HG03095 (cell line): ENCODE measurements around the gene SMARCAL1.

ENCODE experiments used
- ATAC-seq: cut with Tn5 transposase; IDR thresholded peaks from one replicate; pipeline ENCODE4 v1.9.1; 2021; ENCODE audit warnings: moderate library complexity; ENCODE audit not compliant: unreplicated experiment

SMARCAL1 gene

DNA sequence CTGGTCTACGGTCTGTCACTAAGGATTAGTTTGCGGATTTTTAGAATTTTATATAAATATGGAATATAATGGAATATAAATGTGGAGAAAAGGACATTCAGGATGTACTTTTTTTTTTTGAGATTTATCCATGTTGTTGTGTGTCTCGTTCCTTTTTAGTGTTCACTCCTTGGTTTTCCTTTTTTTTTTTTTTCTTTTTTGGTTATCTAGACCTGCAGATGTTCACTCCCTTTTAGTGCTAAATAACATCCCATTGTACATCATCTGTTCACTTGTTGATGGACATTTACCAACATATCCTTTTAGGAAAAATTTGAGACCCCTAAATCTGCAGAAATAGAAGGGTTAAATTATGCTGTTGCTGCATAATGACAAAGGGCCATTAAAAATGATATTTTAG lies 60.9 kb downstream of the SMARCAL1 start:
- ATAC-seq, result no peak

DNA sequence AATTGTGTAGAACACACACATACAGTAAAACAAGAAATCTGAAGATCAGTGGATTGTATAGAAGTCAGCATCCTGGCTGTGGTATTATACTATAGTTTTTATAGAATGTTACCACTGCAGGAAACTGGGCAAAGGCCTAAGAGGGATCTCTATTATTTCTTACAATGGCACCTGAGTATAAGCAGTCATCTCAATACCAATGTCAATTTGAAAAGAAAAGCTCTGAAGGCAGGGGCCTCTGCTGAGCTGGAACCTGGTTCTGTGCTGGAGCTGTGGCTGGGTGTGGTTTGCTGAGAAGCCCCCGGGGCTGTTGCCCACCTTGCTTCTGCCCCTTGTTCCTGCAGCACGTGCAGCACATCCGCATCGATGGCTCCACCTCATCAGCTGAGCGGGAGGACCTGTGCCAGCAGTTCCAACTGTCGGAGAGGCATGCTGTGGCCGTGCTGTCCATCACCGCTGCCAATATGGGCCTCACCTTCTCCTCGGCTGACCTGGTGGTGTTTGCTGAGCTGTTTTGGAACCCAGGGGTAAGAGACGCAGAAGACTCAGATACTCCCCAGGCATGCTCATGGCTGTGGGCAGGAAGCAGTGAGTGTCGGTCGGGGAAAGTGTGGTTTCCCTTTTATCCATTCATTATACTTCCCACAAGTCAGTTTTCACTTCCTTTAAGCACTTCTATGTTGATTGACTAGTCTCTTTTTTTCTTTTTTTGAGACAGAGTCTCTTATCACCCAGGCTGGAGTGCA lies 62.8 kb downstream of the SMARCAL1 start:
- peak; percentile 65 for ATAC-seq

DNA sequence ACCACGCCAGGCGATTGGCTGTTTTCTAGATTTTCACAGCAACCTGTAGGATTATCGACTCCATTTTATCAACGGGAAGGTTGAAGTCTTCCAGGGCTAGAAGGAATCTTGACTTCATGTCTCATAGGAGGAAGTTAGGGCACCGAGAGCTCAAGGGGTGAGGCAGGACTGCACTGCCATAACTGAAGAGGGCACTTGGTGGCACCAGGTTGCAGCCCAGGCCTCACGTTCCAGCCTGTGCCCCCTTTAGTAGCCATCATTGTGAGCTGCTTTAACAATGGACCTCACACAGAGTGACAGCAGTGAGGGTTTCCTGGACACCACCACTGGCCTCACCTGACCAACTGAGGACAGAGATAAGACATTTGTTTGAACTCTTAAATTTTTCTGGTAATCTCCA lies 63.5 kb downstream of the SMARCAL1 start:
- ATAC-seq, result no peak

DNA sequence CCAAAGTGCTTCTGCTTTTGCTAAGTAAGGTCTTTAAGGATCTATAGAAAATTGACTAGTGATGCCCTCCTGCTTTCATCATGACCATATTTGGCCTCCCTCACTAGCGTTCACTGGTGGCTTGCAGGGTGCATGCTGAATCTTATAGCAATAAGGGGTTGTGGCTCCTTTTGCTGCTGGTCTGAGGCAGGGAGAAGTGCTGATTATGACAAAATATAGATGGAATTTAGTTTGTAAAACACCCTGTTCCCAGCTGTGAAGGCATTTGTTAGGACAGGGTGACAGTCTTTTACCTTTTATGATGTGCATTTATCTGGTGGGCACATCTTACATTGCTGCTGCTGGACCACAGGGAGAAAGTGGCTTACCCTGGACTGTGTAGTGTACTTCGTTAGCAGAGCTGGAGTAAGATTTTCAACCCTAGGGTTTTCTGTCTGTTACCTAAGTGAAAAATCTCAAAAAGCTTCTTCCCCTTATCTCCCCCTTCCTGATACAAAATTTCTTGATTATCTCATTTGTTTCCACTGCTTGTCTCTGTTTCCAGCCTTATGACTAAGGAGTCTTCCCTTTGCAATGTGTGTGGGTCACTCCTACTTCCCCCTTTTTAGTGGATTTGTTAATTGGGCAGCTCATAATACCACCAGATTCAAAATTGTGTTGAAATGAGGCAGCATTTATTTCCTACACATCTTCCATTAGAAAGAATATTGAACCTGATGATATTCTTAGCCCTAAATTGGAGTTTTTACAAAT lies 65.2 kb downstream of the SMARCAL1 start:
- ATAC-seq, result no peak

DNA sequence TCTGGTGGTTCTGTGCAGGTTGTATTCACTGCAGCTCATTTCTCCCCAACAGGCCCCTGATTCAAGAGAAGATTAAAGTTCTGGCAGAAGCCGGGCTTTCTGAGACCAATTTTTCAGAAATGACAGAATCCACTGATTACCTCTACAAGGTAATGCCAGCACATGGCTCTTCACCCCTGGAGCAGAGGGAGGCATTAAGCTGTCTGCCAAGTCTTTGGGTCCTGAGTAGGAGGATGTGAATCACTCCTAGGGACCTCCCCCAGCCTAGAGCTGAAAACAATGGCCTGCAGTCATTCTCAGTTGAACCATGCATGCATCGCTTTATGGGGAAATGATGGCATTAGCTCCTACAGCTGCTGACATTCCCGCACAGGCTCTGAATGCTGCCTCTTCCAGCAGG lies 65.9 kb downstream of the SMARCAL1 start:
- no peak for ATAC-seq

DNA sequence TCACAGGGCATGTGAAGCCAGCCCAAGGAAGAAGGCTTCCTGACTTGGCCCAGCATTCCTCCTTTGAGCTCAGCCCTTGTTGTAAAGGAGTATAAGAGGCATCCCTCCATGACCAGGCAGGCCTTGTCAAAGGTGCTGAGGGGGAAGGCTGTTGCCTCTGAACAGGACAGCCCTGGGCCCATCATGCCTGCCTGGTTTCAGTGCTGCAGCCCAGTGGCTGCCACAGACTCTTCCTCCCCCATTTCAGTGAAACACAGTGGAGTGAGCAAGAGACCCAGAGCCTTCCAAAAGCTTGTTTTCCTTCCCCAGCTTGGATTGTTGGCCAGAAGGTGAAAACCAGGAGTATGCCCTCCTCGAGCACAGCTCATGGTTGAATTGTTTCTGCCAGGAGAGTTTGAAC lies 66.5 kb downstream of the SMARCAL1 start:
- no peak for ATAC-seq

DNA sequence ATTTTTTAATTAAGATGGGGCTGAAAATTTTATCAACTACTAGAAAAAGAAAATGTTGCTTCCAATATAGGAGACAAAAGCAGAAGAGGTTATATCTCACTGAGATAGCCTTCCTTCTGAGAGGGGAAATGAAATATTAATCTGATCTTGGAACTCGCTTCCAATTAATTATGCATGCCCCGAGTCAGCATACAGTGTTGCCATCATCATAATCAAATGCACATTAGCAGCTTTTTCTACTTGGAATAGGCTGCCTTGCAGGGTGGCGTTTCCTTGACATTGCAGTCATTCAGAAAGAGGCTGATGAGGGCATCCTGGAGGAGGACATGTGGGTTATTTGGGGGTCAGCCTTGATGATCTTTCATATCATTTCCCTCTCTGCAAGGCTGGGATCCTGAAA lies 67.9 kb downstream of the SMARCAL1 start:
- ATAC-seq, result no peak

DNA sequence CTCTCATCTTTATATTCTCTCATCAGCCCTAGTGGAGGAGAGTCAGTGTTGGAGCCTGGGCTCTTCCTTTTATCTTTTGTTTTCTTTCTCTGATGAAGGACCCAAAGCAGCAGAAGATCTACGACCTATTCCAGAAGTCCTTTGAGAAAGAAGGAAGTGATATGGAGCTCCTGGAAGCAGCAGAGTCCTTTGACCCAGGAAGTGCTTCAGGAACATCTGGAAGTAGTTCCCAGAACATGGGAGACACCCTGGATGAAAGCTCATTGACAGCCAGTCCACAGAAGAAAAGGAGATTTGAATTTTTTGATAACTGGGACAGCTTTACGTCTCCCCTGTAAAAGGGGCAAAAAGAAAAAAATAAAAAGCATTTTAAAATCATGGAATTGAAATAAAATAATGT lies 70.4 kb downstream of the SMARCAL1 start:
- no peak for ATAC-seq

DNA sequence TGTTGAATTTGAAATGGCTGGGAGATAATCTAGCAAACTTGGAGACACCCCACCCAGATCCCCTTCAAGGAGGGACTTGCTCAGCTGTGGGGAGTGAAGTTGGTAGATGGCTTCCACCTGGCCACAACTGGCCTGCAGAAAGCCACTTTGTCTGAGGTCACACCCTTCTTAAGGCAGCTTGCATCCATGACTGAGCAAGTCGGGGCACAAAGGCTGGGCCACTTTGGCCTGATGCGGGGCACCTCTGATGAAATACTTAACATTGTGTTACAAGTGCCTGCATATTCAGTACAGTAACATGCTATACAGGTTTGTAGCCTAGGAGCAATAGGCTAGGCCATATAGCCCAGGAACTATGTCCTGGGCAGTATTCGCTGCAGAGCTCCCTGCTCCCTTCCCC lies 73.0 kb downstream of the SMARCAL1 start:
- no peak for ATAC-seq

DNA sequence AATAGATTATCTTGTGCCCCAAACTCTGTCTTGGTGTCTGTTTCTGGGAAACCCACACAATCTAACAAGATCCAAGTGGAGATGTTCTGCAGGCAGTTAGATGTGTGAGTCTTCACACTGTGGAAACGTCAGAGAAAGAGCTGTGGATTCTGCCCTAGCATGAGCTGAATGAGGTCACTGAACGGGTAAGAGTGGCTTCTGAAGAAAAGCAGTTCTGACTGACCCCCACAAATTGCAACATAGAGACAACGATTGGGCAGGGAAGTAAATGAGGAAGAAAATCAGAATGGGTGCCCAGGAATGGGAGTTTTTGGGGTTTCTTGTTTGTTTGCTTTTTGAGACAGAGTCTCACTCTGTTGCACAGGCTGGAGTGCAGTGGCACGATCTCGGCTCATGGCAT lies 73.5 kb downstream of the SMARCAL1 start:
- ATAC-seq, result no peak

DNA sequence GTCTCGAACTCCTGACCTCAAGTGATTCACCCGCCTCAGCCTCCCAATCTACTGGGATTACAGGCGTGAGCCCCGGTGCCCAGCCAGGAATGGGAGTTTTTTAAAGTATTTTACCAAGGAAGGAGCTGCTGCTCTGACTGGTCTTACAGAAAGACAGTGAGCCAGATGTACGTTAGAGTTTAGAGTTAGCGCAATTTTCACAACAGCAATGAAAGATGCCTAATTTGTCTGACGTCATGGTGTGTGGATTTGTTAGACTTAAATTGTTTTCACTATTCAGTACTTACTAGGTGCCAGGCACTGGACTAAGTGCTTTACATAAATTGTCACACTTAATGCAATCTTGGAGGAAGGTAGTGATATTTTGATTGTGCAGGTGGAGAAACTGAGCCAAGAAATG lies 74.0 kb downstream of the SMARCAL1 start:
- ATAC-seq, result no peak

DNA sequence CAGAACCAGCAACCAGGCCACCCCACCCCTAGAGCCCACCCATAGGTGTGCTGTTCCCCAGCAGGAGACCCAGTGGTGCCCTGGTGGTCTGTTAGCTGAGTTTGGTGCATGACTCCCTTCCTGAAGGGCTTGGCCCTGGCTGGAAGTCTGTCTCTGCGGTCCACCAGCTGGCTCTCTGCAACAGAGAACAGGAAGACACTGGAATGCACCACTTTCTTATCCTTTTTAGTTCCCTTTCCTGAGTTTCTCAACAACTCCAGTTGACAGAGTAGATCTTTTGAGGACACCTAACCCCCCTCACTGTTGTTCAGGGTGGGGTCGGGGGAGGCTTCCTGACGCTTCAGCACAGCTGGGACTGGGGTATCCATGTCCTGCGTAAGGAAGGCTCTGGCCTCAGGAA lies 74.4 kb downstream of the SMARCAL1 start:
- ATAC-seq, result no peak

DNA sequence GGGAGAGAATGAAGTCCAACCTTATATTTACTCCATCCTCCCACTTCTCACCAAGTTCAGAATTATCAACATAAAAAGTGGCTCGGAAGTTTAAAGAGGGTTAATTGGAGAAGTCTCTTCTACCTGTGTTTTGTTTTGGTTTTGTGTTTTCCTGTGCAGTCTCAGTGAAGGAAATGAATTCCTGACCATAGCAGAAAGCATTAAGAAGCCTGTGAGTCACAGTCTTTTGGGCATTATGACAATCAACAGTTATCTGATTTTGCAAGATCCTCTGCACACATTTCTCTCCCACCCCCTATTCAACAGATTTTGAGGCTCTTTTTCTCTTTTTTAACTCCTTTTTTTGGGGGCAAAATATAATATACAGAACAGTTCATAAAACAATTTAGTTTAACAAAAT lies 77.8 kb downstream of the SMARCAL1 start:
- ATAC-seq, result no peak

DNA sequence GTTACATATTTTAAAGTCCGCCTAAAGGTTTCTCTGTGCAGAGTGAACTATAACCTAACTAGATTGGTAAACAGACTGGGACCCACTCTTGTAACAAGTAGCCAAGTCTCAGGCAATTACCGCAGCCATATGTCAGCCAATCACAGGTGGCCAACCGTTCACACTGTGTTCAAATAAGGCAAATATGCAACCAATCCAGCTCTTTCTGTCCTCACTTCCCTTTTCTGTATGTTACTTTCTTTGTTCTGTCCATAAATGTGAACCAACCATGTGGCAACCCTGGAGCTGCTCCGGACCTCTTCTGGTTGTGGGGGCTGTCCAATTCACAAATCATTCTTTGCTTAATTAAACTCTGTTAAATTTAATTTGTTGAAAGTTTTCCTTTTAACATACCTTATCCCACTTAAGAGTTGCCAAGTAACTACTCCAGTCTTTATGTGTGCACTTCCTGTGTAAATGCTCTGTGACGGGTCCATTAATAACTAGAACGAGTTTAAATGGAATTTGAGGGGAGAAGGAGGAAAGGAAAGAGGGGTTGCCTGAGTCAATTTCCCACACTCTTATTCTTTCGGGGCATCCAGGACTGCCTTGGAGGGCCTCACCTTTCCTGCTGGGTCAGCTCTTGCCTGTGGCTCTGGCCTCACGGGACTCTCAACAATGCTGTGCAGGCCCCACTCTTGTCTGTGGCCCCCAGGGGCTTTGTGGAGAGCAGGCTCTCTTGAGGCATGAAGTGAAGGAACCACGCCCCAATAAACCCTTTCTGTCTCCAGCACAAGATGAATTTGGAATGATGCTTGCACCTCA lies 79.7 kb downstream of the SMARCAL1 start:
- ATAC-seq, result peak; percentile 75

DNA sequence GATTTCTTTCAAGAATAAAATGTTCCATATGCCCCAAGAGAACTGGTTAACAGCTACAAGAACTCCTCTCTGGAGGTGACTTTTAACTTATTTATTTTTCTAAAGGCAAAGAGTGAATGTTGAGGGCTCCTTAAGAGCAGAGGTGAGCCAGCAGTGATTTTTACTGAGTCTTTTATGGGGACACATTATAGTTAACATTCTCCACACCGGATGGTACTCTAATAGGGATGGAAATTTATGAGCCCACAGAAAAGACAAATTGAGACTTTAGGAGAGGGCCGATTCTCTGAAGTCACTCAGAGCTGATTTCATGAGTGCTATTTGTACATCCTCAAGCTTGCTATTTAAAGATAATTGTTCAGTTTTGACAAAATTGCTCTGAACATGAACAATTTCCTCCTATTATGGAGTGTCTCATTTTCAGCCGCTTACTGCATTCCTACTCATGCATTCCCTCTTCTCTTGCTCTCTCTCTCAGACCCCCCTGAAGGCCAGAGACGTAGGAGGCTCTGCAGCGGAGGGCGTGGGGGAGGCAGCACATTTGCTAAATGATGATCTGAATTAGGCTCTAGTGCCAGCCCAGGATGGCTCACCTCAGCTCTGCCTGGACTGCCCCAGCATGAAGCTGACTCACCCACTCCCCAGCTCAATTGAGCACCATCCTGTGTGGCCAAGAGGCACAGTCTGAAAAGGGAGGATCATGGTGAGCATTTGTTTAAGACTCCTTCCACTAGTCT lies 80.5 kb downstream of the SMARCAL1 start:
- no peak for ATAC-seq

DNA sequence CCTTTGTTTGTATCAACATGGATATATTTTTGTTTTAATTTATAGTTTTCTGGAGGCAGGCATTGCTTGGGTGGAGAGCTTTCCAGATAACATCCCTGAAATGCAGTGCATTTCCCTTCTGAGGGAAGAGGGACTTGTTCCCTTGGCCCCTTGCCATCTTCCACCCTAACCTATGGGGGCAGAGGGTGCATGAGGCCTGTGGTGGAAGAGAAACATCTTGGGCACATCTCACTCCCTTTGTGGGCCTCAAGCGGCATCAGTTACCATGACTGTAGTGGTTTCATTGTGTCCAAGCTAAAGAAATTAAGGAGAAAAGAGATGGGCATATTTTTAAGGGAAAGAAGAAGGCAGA lies 81.0 kb downstream of the SMARCAL1 start:
- no peak for ATAC-seq

DNA sequence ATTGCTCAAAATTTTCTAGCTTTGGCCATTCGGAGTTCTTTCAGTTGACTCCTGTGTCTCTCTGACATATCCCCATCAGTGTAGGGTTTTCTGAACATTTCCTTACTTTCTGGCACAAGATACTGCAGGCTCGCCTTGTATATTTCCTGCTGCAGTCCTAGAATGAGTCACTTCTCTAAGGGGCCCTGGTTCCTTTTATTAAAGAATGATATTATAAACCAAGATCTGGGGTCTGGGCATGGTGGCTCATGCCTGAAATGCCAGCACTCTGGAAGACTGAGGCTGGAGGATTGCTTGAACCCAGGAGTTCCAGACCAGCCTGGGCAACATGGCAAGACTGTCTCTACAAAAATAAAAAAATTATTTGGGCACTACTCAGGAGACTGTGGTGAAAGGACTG lies 83.4 kb downstream of the SMARCAL1 start:
- no peak for ATAC-seq

DNA sequence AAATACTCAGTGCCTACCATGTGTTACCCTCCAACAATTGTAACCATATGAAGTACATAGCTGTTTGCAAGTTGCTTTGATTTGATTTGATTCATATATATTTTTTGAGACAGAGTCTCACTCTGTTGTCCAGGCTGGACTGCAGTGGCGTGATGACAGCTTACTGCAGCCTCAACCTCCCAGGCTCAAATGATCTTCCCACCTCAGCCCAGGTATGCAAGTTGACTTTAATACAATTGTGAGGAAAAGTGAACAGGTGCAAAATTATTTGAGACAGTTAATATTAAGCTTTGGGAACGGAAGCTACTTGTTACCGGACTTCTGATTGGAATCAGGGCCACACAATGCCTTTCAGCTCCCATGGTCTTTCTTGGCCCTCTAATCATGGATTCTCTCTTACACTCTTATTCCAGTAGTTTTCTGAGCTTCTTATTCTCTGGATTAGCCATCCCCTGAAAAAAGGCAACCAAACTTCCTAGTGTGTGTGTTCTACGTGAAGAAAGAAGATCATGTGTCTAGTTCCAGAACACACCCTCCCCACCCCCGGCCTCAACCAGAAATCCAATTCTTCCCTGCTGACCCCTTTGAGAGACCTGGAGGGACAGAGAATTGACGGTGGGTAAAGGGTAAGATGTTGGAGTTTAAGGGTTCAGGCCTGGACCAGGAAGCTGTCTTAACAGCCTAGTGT lies 85.2 kb downstream of the SMARCAL1 start:
- ATAC-seq, result no peak

DNA sequence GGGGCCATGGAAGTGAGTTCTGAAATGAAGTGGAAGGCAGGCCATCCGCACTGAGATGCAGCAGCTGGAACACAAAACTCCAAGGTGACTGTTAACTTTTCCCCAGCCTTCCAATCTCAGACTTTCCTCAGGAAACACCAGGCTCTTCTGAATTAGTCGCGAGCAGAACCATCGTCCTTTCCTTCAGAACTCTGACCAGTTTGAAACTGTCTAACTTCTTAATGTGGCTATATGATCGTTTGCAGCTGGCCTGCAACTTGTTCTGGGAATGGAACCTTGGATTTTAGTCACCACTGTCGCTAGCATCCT lies 85.7 kb downstream of the SMARCAL1 start:
- ATAC-seq, result no peak

DNA sequence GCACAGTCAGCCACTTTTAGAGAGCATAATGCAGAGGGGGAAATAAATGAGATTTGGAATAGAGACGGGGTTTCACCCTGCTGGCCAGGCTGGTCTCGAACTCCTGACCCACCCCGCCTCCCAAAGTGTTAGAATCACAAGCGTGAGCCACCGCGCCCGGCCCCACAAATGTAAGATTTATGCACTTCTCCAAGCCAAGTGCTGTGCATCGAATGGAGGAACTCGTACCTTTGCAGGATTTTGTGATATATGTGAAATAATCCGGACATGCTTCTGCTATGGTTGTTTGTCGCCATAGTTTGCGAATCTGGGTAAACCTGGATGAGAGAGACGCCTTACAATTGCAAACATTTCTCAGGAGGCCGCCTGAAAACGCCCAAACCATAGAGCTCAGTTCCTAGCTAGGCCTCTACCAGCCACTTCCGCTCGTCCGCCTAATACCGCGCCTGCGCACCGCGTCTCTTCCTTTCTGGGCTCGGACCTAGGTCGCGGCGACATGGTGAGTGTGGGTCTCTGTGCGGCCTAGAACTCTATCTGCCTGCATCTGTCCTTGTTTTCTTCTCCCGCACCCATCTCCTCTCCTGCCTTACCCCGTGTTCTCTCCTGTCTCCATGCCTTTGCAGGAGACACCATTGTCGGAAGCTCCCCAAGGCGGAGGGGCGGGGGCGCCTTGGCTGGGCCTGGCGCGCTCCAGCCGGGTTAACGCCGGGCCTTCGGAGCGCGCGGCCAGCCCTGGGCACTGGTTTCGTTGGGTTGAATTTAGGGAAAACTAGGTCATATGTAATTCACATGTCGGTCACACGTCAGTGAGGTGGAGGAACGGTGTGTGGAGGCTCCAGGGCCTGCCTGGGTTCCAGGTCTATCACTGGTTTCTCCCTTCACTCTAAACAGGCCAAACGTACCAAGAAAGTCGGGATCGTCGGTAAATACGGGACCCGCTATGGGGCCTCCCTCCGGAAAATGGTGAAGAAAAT lies 86.4 kb downstream of the SMARCAL1 start, which contains the start of gene RPL37A:
TSS of gene RPL37A (plus strand) at position 466 of the 974 bp plus-strand sequence. CDS start at position 497, 31 bp downstream.
- ATAC-seq, result peak; percentile 87
